GM12874 (cell line): ENCODE data around the gene RNASE3.
"Not testable (repeated sequence)": the region's sequence is repeated elsewhere in the genome, so short reads cannot be mapped to it uniquely, and the experiment has no call there.

Experiments used
- TF ChIP-seq, protein P1 (sequence below): IDR thresholded peaks from 2 replicates; pipeline ENCODE4 v1.5.1; 2011; ENCODE audit warnings: low read depth, mild to moderate bottlenecking, control low read depth, low read length, moderate library complexity; ENCODE audit not compliant: insufficient read depth

RNASE3 gene

DNA sequence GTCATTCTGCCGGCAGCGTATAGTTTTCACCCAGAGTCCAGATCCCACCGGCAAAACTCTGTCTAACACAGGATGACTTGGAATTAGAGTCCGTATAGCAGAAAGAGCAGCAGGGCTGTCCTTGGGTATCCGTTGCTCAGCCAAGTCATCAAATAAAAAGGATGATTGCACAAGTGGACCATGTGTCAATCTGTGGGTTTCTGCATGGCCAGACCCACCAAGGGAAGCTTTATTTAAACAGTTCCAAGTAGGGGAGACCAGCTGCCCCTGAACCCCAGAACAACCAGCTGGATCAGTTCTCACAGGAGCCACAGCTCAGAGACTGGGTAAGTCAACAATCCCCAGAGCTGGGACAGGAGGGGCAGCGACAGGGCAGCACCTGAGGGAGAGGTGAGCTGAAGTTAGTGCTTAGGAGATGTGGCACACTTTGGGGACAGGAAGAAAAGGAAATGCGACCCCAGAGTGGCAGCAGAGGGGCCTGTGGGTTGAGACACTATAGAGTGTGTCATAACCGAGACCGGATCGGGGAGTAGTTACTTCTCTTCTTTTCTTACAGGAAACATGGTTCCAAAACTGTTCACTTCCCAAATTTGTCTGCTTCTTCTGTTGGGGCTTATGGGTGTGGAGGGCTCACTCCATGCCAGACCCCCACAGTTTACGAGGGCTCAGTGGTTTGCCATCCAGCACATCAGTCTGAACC lies at the start of gene RNASE3:
Gene RNASE3 (plus strand): TSS at position 260 of the 700 bp plus-strand sequence. CDS start 302 bp downstream, at position 562.
- TF ChIP-seq, protein P1, sequence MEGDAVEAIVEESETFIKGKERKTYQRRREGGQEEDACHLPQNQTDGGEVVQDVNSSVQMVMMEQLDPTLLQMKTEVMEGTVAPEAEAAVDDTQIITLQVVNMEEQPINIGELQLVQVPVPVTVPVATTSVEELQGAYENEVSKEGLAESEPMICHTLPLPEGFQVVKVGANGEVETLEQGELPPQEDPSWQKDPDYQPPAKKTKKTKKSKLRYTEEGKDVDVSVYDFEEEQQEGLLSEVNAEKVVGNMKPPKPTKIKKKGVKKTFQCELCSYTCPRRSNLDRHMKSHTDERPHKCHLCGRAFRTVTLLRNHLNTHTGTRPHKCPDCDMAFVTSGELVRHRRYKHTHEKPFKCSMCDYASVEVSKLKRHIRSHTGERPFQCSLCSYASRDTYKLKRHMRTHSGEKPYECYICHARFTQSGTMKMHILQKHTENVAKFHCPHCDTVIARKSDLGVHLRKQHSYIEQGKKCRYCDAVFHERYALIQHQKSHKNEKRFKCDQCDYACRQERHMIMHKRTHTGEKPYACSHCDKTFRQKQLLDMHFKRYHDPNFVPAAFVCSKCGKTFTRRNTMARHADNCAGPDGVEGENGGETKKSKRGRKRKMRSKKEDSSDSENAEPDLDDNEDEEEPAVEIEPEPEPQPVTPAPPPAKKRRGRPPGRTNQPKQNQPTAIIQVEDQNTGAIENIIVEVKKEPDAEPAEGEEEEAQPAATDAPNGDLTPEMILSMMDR = not testable (repeated sequence)

DNA sequence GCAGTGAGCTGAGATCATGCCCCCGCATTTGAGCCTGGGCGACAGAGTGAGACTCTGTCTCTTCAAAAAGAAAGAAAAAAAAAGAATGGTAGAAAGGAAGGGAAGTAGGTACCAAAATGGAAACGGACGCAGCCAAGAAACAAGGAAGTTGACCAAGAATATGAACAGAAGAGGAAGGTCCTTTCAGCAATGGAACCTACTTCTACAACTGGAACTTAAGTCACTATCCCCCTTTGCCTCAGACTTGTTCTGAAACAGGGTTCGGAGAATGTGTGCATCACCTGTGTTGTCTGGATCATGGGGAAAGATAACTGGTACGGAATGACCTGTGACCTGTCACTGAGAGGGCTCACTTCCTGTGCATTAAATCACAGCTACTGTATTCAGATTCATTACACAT lies 44.6 kb upstream of the RNASE3 start:
- TF ChIP-seq, protein P1 = no peak

DNA sequence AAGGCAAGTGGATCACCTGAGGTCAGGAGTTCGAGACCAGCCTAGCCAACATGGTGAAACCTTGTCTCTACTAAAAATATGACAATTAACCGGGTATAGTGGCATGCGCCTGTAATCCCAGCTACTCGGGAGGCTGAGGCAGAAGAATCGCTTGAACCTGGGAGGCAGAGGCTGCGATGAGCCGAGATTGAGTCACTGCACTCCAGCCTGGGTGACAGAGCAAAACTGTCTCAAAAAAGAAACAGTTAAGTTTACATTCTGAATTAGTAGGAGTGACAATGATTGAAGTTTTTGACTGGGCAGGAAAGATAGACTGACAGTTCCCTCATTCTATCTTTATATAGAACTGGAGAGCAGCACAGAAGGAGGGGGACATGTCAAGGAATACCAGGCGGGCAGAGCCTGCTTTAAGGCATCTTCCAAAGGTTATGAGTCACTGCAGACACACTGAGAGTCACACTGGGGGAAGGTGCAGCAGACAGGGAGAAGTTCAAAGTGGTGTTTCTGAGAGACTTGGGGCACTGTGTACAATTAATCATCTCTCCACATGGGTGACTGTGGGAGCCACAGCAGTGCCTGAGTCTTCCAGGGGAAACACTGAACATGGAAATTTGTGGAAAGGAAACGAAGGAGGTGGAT lies 42.8 kb upstream of the RNASE3 start:
- TF ChIP-seq, protein P1 = no peak

DNA sequence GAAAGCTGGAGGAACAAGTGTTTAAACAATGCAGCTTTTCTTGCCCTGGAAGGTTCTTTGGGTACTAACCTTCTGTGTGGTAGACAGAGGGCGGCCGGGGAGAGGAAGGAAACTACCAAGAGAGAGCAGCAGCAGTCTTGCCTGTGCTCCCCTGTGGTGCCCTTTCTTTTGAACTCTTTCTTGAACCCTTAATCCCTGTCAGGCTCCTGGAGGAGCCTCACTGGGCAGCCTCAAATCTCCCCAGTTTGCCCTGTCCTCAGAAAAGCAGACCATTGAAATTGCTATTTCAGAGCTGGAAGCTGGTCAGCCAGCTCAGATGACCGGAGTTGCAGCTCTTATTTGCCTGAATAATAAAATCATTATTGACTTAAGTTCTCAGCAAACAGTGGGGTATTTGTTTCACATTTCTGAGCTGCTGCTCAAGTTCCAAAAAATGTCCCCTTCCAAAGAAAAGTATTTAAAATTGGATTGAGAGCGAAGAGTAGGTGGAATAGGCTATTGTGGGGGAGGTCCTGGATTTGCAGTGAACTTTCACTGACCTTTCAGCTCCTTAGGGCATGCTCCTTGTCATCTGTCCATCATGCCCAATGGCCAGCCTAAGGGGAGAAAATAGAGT lies 42.1 kb upstream of the RNASE3 start:
- TF ChIP-seq, protein P1 = no peak

DNA sequence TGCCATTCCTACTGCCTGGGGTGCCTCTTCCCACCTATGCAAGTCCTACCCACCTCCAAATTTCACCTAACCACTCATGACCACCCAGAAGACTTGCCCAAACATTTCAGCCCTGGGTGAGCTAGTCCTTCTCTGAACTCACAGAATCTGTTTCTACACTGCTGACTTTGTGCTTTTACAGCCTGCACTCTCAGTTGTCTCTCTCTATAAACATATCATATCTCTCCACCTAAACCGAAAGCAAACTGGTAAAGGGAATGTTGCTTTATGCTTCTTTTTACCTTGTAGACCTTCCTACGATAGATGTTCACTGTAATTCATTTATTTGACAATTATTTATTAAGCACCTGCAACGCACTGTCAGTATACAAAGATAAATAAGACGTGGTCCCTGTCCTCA lies 38.1 kb upstream of the RNASE3 start:
- TF ChIP-seq, protein P1 = no peak

DNA sequence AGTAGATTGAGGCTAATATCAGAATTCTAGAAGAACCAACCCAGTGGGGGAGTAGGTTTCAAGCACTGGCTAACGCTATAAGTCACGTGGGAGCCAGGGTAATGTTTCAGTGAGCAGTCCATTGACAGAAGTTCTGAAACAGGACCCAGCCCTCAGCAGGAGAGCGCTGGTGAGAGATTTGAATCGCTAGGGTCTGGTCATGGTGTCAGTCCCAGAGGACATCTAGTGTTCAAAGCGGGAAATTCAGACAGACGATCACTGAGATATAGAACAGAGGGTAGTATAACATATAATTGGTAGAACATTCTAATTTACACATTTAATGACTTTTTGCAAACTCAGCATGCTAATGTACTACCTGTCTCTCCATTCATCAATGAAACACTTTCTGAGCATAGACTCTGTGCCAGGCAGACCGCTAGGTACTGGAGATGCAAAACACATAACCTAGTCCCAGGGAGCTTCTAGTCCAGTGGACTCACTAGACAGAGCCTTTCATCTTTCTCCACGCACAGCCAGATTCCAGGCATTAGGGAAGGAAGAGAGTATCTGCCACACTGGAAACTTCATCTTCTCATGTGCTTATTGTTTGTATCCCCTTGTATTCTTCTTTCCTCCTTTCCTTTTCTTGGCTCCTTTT lies 35.4 kb upstream of the RNASE3 start:
- TF ChIP-seq, protein P1 = peak; percentile 66

DNA sequence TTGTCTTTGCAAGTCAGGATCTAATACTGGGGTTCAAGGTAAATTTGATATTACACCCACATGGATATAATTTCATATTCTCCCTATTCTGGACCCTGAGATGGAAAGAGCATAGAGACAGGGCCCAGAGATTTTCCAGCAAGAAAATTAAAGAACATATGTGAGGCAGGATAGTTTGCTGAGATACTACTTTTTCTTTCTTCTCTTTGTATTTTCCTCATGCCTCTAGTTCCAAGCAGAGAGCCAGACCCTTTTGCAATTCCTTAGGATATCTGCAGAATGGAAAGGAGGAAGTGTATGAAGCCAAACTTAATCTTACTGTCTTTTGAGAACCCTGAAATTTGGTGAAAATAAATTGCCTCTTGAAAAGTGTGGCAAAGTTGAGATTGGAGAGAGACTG lies 34.0 kb upstream of the RNASE3 start:
- TF ChIP-seq, protein P1 = no peak
